HG02943 (cell line): ENCODE measurements around the gene B3GNT7.
"Not testable (repeated sequence)": the region's sequence is repeated elsewhere in the genome, so short reads cannot be mapped to it uniquely, and the experiment has no call there.

Experiments used
- ATAC-seq: cut with Tn5 transposase; IDR thresholded peaks from one replicate; pipeline ENCODE4 v1.9.1; 2021; ENCODE audit warnings: mild to moderate bottlenecking, low read depth, moderate library complexity; ENCODE audit not compliant: unreplicated experiment

B3GNT7 gene

GRCh38 chr2:231395188-231396057 lies at the start of gene B3GNT7:
Gene B3GNT7, plus strand, starts transcription at chr2:231395710. Its CDS starts 94 bp downstream, at chr2:231395804.
- ATAC-seq = no peak

- ATAC-seq = no peak
Observed at GRCh38 chr2:231347081-231347480, 48.4 kb upstream of the B3GNT7 start.

GRCh38 chr2:231347638-231348037 lies 47.9 kb upstream of the B3GNT7 start:
- no peak for ATAC-seq

GRCh38 chr2:231348173-231348572 lies 47.3 kb upstream of the B3GNT7 start:
- no peak for ATAC-seq

GRCh38 chr2:231348704-231349373 lies 46.7 kb upstream of the B3GNT7 start:
- ATAC-seq = no peak

GRCh38 chr2:231349374-231349735 lies 46.2 kb upstream of the B3GNT7 start:
- ATAC-seq = not testable (repeated sequence)

GRCh38 chr2:231351648-231352047 lies 43.9 kb upstream of the B3GNT7 start:
- ATAC-seq = no peak

GRCh38 chr2:231353469-231353868 lies 42.0 kb upstream of the B3GNT7 start:
- ATAC-seq = no peak

GRCh38 chr2:231355508-231356465 lies 39.7 kb upstream of the B3GNT7 start:
- no peak for ATAC-seq

GRCh38 chr2:231356466-231356844 lies 39.1 kb upstream of the B3GNT7 start:
- ATAC-seq = no peak

- no peak for ATAC-seq
Observed at GRCh38 chr2:231357048-231357447, 38.5 kb upstream of the B3GNT7 start.

GRCh38 chr2:231357931-231358330 lies 37.6 kb upstream of the B3GNT7 start:
- ATAC-seq = no peak

- no peak for ATAC-seq
Observed at GRCh38 chr2:231359441-231359840, 36.1 kb upstream of the B3GNT7 start.

- no peak for ATAC-seq
Observed at GRCh38 chr2:231359948-231360347, 35.6 kb upstream of the B3GNT7 start.

GRCh38 chr2:231360401-231360800 lies 35.1 kb upstream of the B3GNT7 start:
- no peak for ATAC-seq

GRCh38 chr2:231360881-231361371 lies 34.6 kb upstream of the B3GNT7 start:
- ATAC-seq = no peak

- ATAC-seq = peak; percentile 86
Observed at GRCh38 chr2:231361701-231362554, 33.6 kb upstream of the B3GNT7 start.

GRCh38 chr2:231362555-231363184 lies 32.8 kb upstream of the B3GNT7 start:
- ATAC-seq = no peak

GRCh38 chr2:231364061-231364460 lies 31.4 kb upstream of the B3GNT7 start:
- ATAC-seq = no peak
